Effector memory CD4-positive, alpha-beta T cell (primary cell): ENCODE results near the gene LVRN.

Experiments
- DNase-seq, 3 donors: peaks; one replicate each; pipeline ENCODE4 v3.0.0-alpha.2; 2020
- H3K27ac ChIP-seq: 2 replicates; pipeline ENCODE4 v1.7.0; 2013; ENCODE audit warnings: mild to moderate bottlenecking, low read length, moderate library complexity; ENCODE audit not compliant: insufficient read depth, poor library complexity, severe bottlenecking
- H3K27me3 ChIP-seq: replicated peaks from 2 replicates; pipeline ENCODE4 v1.7.0; 2013; ENCODE audit warnings: mild to moderate bottlenecking, low read length; ENCODE audit not compliant: insufficient read depth, control insufficient read depth, poor library complexity, severe bottlenecking
- H3K36me3 ChIP-seq: 2 replicates; pipeline ENCODE4 v1.7.0; 2013; ENCODE audit warnings: mild to moderate bottlenecking, low read length, moderate library complexity; ENCODE audit not compliant: control insufficient read depth, insufficient read depth
- H3K4me1 ChIP-seq: 2 replicates; pipeline ENCODE4 v1.7.0; 2013; ENCODE audit warnings: low read length, mild to moderate bottlenecking; ENCODE audit not compliant: control insufficient read depth, insufficient read depth, poor library complexity, severe bottlenecking
- H3K4me3 ChIP-seq: 2 replicates; pipeline ENCODE4 v1.7.0; 2013; ENCODE audit warnings: low read length, low read depth, mild to moderate bottlenecking; ENCODE audit not compliant: insufficient read depth, poor library complexity, severe bottlenecking
- H3K9me3 ChIP-seq: 2 replicates; pipeline ENCODE4 v1.7.0; 2013; ENCODE audit warnings: mild to moderate bottlenecking, low read length, moderate library complexity; ENCODE audit not compliant: control insufficient read depth

Gene LVRN

DNA sequence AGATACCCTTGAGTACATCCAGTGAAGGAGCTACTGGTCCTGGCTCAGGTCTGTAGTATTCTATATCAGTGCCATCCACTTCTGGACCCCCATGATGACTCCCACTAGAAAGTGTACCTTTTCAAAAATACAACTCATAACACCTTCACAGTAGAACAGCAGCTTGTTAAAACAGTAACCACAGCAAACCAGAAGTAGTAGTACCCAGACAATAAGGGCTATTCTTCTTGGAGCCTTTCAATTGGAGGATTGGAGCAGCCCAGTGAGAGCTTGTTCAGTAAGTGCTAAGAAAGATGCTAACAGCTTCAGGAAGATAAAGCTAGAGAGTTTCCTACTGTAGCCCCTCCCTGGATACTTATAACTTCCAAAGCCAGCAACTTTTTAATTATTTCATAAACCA, 80.1 kb downstream of the LVRN start:
- no peak for DNase-seq
- H3K36me3 ChIP-seq: no peaks in the 10 kb centered on the region
- H3K27me3 ChIP-seq: no peaks in the 10 kb centered on the region
- no peak overlapping the region for H3K4me3 ChIP-seq
- H3K27ac ChIP-seq: no peak overlapping the region
- no peaks in the 10 kb centered on the region for H3K4me1 ChIP-seq
- H3K9me3 ChIP-seq: no peaks in the 10 kb centered on the region

DNA sequence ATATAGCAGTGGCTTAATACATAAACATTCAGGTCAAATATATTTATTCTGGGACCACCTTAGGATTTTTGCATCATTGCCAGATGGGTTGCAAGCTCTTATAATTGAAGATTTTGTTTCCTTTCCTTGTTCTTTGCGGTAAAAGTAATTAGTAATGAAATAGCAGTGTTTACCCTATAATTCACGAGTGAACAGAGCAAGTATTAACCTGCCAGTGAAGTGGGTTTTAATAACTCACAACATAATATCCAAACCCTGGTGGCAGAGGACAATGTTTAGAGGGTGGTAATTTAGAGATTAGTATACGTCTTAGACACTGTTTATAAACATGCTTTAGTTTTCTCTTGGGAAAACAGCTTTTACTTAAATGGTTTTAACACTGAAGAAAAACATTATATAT, 81.8 kb downstream of the LVRN start:
- Histone ChIP-seq H3K4me1 (no peaks in the 10 kb centered on the region), H3K4me3 (no peak overlapping the region), H3K36me3 (no peaks in the 10 kb centered on the region), H3K27me3 (no peaks in the 10 kb centered on the region), H3K27ac (no peak overlapping the region), H3K9me3 (no peaks in the 10 kb centered on the region)
- no peak for DNase-seq

- Histone ChIP-seq H3K9me3 (no peaks in the 10 kb centered on the region), H3K4me3 (no peak overlapping the region), H3K27me3 (no peaks in the 10 kb centered on the region), H3K4me1 (no peaks in the 10 kb centered on the region), H3K36me3 (no peaks in the 10 kb centered on the region), H3K27ac (no peak overlapping the region)
- no peak for DNase-seq
Observed at GRCh38 chr5:116045821-116046220, 83.5 kb downstream of the LVRN start.

DNA sequence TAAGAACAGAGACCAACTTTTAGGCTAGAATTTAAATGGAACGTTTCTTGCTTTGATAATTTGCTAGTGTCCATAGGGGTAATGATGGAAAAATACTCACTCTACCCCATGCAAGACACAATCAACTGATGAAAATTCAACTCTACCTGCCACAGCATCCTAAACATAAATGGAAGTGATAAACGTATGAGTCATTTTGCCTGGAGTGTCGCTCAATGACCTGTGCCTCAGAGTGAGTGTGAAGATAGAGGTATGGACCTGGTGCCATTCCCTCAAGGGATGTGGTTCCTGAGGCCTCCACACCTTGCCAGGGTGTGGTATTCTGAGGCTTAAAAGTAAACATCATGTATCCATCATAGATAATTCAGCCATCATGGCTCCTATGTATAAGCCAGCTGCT, 84.0 kb downstream of the LVRN start:
- H3K27me3 ChIP-seq: no peaks in the 10 kb centered on the region
- H3K9me3 ChIP-seq: no peaks in the 10 kb centered on the region
- H3K36me3 ChIP-seq: no peaks in the 10 kb centered on the region
- no peak overlapping the region for H3K4me3 ChIP-seq
- no peak overlapping the region for H3K27ac ChIP-seq
- no peaks in the 10 kb centered on the region for H3K4me1 ChIP-seq
- DNase-seq: no peak

GRCh38 chr5:116046823-116047222, 84.5 kb downstream of the LVRN start:
- Histone ChIP-seq H3K9me3 (no peaks in the 10 kb centered on the region), H3K4me1 (no peaks in the 10 kb centered on the region), H3K27ac (no peak overlapping the region), H3K4me3 (no peak overlapping the region), H3K27me3 (no peaks in the 10 kb centered on the region), H3K36me3 (no peaks in the 10 kb centered on the region)
- DNase-seq: no peak

DNA sequence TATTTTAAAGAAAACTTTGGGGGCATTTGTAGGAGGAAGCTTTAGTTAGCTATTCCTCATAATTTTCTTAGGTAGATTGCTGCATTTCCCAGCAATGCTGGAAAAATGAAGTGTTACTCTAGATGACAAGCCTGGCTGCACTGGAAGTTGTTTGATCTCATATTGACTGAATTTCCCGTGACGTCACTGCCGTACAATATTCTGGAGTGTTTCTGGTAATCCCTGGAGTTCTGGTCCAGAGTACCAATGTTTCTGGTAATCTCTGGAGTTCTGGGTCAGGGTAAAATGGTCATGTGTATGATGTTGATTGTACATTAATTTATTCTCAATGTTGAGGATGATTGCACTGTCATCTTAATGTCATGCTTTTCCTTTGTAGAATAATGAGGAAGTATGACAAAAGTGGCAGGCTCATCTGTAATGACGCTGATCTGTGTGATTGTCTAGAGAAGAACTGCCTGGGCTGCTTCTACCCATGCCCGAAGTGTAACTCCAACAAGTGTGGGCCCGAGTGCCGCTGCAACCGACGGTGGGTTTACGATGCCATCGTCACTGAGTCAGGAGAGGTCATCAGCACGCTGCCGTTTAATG, 96.2 kb downstream of the LVRN start:
- no peak overlapping the region for H3K4me3 ChIP-seq
- H3K36me3 ChIP-seq: no peaks in the 10 kb centered on the region
- no peak overlapping the region for H3K27ac ChIP-seq
- H3K9me3 ChIP-seq: no peaks in the 10 kb centered on the region
- no peaks in the 10 kb centered on the region for H3K4me1 ChIP-seq
- no peaks in the 10 kb centered on the region for H3K27me3 ChIP-seq
- DNase-seq: no peak

DNA sequence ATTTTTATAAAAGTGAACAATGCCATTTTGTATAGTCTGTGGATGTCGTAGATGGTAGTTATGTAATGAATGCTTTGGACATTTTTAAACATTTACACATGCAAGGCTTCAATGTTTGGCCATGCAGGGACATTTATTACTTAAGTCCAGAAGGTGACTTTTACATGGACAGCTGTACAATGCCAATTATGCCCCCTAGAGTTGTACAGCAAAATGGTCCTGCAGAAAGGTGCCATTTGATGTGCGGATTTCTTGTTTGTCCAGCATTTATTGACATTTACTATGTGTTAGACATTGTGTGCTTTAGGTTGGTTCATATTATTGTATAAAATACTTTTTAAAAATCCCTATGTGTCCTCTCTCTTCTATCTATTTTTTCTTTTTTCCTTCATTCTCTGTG, 100.1 kb downstream of the LVRN start:
- Histone ChIP-seq H3K27me3 (no peaks in the 10 kb centered on the region), H3K9me3 (no peaks in the 10 kb centered on the region), H3K27ac (no peak overlapping the region), H3K36me3 (no peaks in the 10 kb centered on the region), H3K4me1 (no peaks in the 10 kb centered on the region), H3K4me3 (no peak overlapping the region)
- no peak for DNase-seq

- no peaks in the 10 kb centered on the region for H3K9me3 ChIP-seq
- DNase-seq: no peak
- H3K4me1 ChIP-seq: no peaks in the 10 kb centered on the region
- H3K36me3 ChIP-seq: no peaks in the 10 kb centered on the region
- no peak overlapping the region for H3K4me3 ChIP-seq
- H3K27ac ChIP-seq: no peak overlapping the region
- no peaks in the 10 kb centered on the region for H3K27me3 ChIP-seq
Observed at GRCh38 chr5:116063950-116064349, 101.7 kb downstream of the LVRN start.

DNA sequence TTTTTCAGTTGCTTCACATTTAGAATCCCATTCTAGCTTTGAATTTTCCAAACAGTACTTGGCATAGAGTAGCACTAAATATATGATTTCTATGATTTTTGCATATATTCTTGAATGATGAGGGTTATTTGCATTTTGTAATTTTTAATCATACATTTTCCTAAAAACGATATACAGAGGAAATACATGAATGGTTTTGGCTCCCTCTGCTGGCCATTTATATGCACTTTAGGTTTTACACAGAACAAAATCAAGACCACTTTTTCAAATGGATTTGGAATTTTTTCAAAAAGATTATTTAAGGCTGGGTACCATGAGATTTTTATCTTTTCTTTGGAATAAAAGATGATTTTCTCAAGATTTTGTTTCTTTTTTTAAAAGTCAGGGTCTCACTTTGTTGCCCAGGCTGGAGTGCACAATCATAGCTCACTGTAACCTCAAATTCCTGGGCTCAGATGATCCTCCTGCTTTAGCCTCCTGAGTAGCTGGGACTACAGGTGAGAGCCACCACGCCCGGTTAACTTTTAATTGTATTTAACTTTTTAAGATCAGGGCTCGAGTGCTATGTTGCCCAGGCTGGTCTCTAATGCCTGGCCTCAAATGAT, 105.9 kb downstream of the LVRN start:
- DNase-seq: peak in 1 of 3 donors; percentile 10
- Histone ChIP-seq H3K27me3 (no peaks in the 10 kb centered on the region), H3K4me3 (no peak overlapping the region), H3K4me1 (no peaks in the 10 kb centered on the region), H3K27ac (no peak overlapping the region), H3K36me3 (no peaks in the 10 kb centered on the region), H3K9me3 (no peaks in the 10 kb centered on the region)

- H3K36me3 ChIP-seq: no peaks in the 10 kb centered on the region
Observed at GRCh38 chr5:116071211-116071610, 108.9 kb downstream of the LVRN start.

More at GRCh38 chr5:116071211-116071610, 108.9 kb downstream of the LVRN start:
- DNase-seq: no peak
- H3K4me1 ChIP-seq: no peaks in the 10 kb centered on the region
- H3K9me3 ChIP-seq: no peaks in the 10 kb centered on the region
- no peaks in the 10 kb centered on the region for H3K27me3 ChIP-seq
- no peak overlapping the region for H3K4me3 ChIP-seq
- H3K27ac ChIP-seq: no peak overlapping the region
